ENCODE results near the gene KLHL40. TPM values are rescaled to one million over a fixed set of nuclear protein-coding genes. Genes with fewer than 3 reads are reported as not detected.

Gene KLHL40
- 13.4 TPM for total RNA-seq

- no peak for DNase-seq
These were observed at the start of gene KLHL40 for GRCh38 chr3:42685363-42685881. Gene KLHL40 (plus strand): TSS chr3:42685537. CDS start chr3:42685619, 82 bp downstream.

- no peak for DNase-seq
These were observed 48.3 kb upstream of the KLHL40 start for GRCh38 chr3:42637001-42637400.

GRCh38 chr3:42638339-42638842 is 46.9 kb upstream of the KLHL40 start:
- DNase-seq: no peak

GRCh38 chr3:42639192-42639591 is 46.1 kb upstream of the KLHL40 start:
- DNase-seq: no peak

DNA sequence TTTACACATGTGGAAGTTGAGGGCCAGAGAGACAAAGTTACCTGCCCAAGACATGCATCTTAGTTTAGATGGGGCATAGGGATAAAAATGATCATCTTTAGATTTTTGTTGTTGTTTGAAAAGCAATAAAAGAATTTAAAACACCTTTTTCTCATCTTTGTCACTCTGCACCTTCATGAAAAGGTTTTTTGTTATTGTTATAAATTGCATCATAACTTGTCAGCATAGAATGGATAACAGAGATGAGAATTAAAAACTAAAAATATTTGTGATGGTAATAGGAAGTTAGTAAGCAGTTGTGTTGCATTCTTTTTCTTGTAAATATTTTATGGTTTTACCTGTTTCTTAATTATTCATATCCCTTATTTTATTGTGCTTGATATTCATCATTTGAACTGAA is 45.2 kb upstream of the KLHL40 start:
- DNase-seq: no peak

GRCh38 chr3:42640771-42641370 is 44.5 kb upstream of the KLHL40 start:
- no peak for DNase-seq

DNA sequence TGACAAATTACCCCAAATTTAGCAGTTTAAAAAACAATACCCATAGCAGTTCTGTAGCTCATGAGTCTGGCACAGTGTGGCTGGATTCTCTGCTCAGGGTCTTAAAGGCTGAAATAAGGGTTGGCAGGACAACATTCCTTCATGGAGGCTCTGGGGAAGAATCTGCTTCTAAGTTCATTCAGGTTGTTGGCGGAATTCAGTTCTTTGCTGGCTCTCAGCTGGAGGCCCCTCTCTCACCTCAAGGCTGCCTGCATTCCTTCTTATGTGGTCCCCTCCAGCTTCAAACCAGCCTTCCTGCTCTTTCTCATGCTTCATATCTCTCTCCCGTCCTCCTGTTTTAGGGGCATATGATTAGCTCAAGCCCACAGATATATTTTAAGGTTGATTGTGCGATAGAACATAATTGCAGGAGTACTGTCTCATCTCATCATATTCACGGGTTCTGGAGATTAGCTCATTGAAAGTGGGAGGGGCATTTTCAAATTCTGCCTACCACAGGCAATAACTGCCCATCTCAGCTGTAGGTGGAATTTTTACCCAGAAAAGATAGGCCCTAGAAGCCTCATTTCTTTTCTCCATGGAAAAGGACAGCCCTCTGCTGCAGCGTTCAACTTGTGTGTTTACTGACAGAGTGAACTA is 37.4 kb upstream of the KLHL40 start:
- no peak for DNase-seq

DNA sequence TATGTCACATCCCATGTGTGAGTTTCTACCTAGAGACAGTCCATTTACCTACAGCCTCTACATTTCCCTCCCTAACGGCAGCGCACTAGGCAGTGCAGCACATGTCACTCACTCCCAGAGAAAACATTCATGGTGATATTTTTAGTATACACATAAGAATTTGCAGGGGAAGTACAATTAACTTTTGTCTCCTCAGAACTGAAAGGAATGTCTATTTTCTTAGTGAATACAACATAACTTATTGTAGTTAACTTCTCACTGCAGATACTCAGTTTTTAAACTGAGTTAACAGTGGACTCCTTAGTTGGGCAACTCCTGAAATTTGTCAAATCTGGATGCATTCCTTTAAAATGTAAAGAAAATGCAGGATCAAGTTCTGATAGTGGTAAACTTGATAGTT is 36.3 kb upstream of the KLHL40 start:
- no peak for DNase-seq

- no peak for DNase-seq
These were observed 35.6 kb upstream of the KLHL40 start for GRCh38 chr3:42649783-42650182.

- no peak for DNase-seq
These were observed 33.9 kb upstream of the KLHL40 start for GRCh38 chr3:42651248-42652091.

DNA sequence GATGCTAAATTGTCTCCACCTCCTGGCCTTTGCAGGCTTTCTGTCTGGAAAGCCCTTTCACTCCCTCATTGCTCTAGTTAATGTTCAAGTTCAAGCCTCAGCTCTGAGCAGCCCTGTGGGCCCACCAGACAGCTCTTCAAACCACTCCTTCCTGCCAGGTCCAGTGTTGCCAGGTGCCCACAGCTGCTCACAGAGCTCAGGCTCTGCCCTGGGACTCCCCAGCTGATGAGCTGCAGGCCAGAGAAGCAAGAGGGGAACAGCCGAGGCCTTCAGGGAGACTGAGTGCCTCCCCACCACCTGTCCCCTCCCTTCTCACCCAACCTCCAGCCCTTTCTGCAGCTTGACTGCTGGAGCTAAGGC is 33.1 kb upstream of the KLHL40 start:
- DNase-seq: no peak

GRCh38 chr3:42652611-42653302 is 32.6 kb upstream of the KLHL40 start:
- DNase-seq: no peak

GRCh38 chr3:42653303-42653559 is 32.1 kb upstream of the KLHL40 start:
- DNase-seq: no peak

GRCh38 chr3:42653560-42654330 is 31.6 kb upstream of the KLHL40 start, which contains the start of gene ZBTB47:
Gene ZBTB47 (plus strand): TSS chr3:42653697. CDS start chr3:42658356, 4,659 bp downstream.
- DNase-seq: no peak

GRCh38 chr3:42654331-42655201 is 30.8 kb upstream of the KLHL40 start:
- no peak for DNase-seq

DNA sequence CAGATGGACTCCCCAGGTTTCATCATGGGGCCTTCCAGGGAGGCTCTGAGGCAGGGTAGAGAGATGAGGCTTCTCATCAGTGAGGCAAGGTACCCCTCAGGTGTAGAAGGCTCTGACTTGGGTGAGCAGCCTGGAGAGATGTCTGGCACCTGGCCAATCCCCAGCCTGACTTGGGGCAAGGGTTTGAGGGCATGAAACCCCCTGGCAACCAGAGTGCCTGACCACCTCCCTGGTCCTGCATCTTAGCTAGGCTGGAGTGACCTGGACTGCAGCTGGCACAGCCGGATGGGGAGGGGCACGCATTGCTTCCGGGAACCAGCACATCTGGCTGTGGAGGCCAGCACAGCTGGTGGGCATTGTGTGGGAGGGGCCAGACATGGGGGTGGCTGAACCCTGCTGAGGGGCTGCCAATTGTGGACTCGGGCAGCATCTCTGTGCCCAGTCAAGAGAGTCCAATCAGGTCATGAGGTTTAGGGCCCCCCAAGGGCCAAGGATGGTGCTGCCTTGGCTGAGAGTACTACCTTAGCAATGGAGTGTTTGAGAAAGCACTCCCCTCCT is 29.9 kb upstream of the KLHL40 start:
- DNase-seq: peak; percentile 20

DNA sequence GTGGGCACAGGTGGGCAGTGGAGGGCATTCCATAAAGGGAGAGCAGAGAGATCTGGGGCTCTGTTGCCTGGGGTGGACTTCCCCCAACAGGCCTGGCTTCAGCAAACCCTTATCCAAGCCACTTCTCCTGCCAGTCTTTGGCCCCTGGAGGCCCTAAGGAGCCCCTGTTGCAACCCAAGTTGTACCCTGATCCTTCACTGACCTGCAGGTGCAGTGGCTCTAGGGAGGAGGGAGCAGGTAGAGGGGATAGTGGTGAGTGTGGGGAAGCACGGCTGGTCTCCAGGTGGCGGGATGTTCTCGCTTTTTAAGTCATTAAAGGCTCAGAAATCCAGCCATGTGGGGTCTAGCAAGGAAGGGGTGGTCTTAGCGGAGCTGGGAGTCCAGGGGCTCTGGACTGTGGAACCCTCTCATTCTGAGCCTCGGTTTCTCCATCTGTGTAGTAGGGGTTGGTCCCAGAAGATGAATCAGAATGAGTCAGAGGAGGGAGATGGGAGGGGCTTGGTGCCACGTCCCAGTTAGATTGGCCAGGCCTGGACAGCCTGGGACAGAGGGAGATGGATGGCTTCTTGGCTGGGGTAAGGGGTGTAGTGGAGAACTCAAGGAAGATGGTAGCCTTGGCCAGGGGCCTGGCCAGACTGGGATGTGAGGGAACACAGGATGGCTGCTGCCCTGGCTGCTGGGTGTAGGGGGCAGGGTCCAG is 29.2 kb upstream of the KLHL40 start:
- DNase-seq: no peak

DNA sequence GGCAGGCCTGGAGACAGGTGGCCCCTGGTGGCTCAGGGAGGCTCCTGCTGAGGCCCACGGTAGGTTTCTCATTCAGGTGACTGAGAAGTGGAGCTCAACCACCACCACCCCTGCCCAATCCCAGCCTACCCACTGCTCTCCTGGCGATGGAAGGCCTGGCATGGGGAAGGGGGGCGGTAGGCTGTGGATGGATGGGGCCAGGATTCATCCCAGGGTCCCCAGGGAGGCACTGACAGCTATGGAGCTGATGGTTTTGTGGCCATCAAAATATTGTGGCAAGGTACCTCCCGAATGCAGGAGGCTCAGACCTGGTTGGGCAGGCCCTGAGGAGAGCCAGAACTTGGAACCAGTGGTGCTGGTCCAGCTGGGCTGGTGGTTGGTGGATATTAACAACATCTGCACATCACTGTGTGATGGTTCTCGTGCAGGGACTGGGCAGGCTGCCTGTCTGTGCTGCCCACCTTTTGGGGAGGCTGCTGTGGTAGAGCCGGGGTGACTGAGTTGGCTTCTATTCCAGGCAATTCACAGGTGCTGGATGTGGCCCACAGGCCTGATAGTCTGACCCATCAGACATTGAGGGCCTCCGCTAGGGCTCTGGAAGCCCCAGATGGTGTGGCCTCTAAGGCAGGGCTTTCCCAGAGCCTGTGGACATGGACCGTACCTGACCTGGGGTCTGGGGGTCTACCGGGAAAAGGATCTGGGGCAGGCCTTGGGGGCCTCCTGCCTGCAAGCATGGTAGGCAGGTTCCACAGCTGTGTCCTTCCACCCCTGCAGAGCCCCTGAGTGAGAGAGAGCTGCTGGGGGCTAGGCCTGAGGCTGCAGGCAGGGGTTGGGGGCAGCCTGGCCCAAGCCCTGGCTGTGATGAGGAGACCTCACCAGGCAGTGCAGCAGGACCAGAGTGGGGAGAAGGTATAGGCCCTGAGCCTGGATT is 28.4 kb upstream of the KLHL40 start:
- no peak for DNase-seq

GRCh38 chr3:42657675-42658074 is 27.7 kb upstream of the KLHL40 start:
- no peak for DNase-seq
